B cell (primary cell): ENCODE results near the gene BNIPL.

Source experiments
- CTCF ChIP-seq: fragments of 200-600 bp; IDR thresholded peaks from one replicate; pipeline ENCODE4 v1.8.0; 2022; ENCODE audit warnings: antibody characterized with exemption, mild to moderate bottlenecking
- EZH2 ChIP-seq: IDR thresholded peaks from 2 replicates; pipeline ENCODE4 v1.6.1; 2012; ENCODE audit warnings: borderline replicate concordance, low read depth, mild to moderate bottlenecking, moderate library complexity, low read length; ENCODE audit not compliant: insufficient read depth, poor library complexity, severe bottlenecking

DNA sequence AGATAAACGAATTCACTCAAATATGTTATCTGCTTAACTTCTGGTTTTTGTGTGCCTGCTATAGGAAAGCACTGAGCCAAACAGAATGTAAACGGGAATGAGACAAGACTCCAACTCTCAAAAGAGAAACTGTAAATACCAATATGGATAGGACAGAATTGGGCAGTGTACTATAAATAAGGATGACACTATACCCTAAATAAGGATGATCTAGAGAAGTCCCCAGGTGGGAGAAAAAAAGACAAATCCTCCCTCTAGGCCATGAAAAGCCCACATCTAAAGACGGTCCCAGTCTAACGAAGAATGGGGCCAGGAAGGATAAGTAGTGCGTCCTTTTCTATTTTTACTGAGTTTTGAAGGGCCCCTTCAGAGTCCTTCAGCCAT, 32.7 kb downstream of the BNIPL start:
- no peak for TF ChIP-seq CTCF
- no peak for TF ChIP-seq EZH2
